ENCODE measurements around the gene COL15A1. TPM values are rescaled to one million over a fixed set of nuclear protein-coding genes. Genes with fewer than 3 reads are reported as not detected.
A peak's percentile ranks its signal among the peaks of the same experiment; 100 is the strongest.

COL15A1 gene
- total and polyA plus RNA-seq, 8 donors = 10.7 to 173 (median 27.8) TPM

- H3K4me3 ChIP-seq = no peak overlapping the region
- H3K9me3 ChIP-seq = no peaks in the 10 kb centered on the region
- intact Hi-C loops (cut with DNase I; ENCODE audit: low total_unique reads) = no loop called here
- DNase-seq = no peak
- TF ChIP-seq EP300 (IDR thresholded peaks at IDR 0.05) (no peak), POLR2AphosphoS5 (IDR thresholded peaks at IDR 0.05) (no peak), POLR2A (IDR thresholded peaks at IDR 0.05) (no peak), CTCF (IDR thresholded peaks at IDR 0.05) (no peak)
- H3K36me3 ChIP-seq = no peaks in the 10 kb centered on the region
- H3K27ac ChIP-seq = peak overlapping the region in 4 of 5 donors; percentile 69 to 85 (median 71)
- 47 to 77% (median 72%) methylated on average over 6 of the region's 6 CpGs for WGBS, 5 donors
- peaks cover 0 to 6% (median 0%) of the 10 kb centered on the region in 3 donors for H3K27me3 ChIP-seq
- peaks cover 13 to 65% (median 39%) of the 10 kb centered on the region in 4 donors for H3K4me1 ChIP-seq
These were observed 29.9 kb downstream of the COL15A1 start for GRCh38 chr9:98973576-98973975.

- Histone ChIP-seq H3K4me3 (no peak overlapping the region), H3K36me3 (no peaks in the 10 kb centered on the region), H3K27me3 (peaks cover 0 to 6% (median 0%) of the 10 kb centered on the region in 3 donors), H3K27ac (peak overlapping the region; percentile 5 to 85 (median 70)), H3K9me3 (no peaks in the 10 kb centered on the region), H3K4me1 (peaks cover 13 to 65% (median 41%) of the 10 kb centered on the region in 4 donors)
- intact Hi-C loops (cut with DNase I; ENCODE audit: low total_unique reads) = no loop called here
- no peak for DNase-seq
- TF ChIP-seq CTCF (IDR thresholded peaks at IDR 0.05) (no peak), EP300 (IDR thresholded peaks at IDR 0.05) (no peak), POLR2AphosphoS5 (IDR thresholded peaks at IDR 0.05) (no peak), POLR2A (IDR thresholded peaks at IDR 0.05) (no peak)
- 62 to 84% (median 82%) methylated on average over 6 of the region's 6 CpGs for WGBS, 5 donors
These were observed 30.4 kb downstream of the COL15A1 start for GRCh38 chr9:98974106-98974505.

- peak overlapping the region in 4 of 5 donors; percentile 69 to 85 (median 71) for H3K27ac ChIP-seq
- TF ChIP-seq POLR2AphosphoS5 (IDR thresholded peaks at IDR 0.05) (no peak), POLR2A (IDR thresholded peaks at IDR 0.05) (no peak), EP300 (IDR thresholded peaks at IDR 0.05) (no peak), CTCF (IDR thresholded peaks at IDR 0.05) (no peak)
- intact Hi-C loops (cut with DNase I; ENCODE audit: low total_unique reads) = no loop called here
- H3K4me3 ChIP-seq = peak overlapping the region in 2 of 4 donors; percentile 23 to 31
- H3K9me3 ChIP-seq = no peaks in the 10 kb centered on the region
- peaks cover 13 to 65% (median 41%) of the 10 kb centered on the region in 4 donors for H3K4me1 ChIP-seq
- peaks cover 0 to 6% (median 0%) of the 10 kb centered on the region in 3 donors for H3K27me3 ChIP-seq
- no peak for DNase-seq
- no peaks in the 10 kb centered on the region for H3K36me3 ChIP-seq
- WGBS, 5 donors = 43 to 72% (median 59%) methylated on average over 3 to 10 of the region's 10 CpGs
These were observed 30.8 kb downstream of the COL15A1 start for GRCh38 chr9:98974554-98974953.

- Histone ChIP-seq H3K4me3 (peak overlapping the region; percentile 19 to 31 (median 24)), H3K4me1 (peaks cover 13 to 63% (median 41%) of the 10 kb centered on the region in 4 donors), H3K36me3 (no peaks in the 10 kb centered on the region), H3K27me3 (peaks cover 0 to 6% (median 0%) of the 10 kb centered on the region in 3 donors), H3K9me3 (no peaks in the 10 kb centered on the region), H3K27ac (peak overlapping the region in 4 of 5 donors; percentile 67 to 85 (median 70))
- TF ChIP-seq CTCF (IDR thresholded peaks at IDR 0.05) = peak in 5 of 7 experiments; percentile 95 to 99 (median 97)
- peak; percentile 23 to 70 (median 36) for TF ChIP-seq POLR2AphosphoS5 (IDR thresholded peaks at IDR 0.05)
- no peak for TF ChIP-seq EP300 (IDR thresholded peaks at IDR 0.05)
- WGBS, 5 donors = 12 to 23% (median 14%) methylated on average over 18 to 33 of the region's 33 CpGs
- intact Hi-C loops (cut with DNase I; ENCODE audit: low total_unique reads) = no loop called here
- DNase-seq = peak; percentile 93 to 94
These were observed 31.4 kb downstream of the COL15A1 start for GRCh38 chr9:98974994-98975712.

All from stomach (tissue), 9 donors.